Activated CD8-positive, alpha-beta memory T cell treated with anti-CD3 and anti-CD28 coated beads, Interleukin-2, amount 50 U/mL, for 48 hours (primary cell): Measurements from ENCODE around the gene FSTL1.
"Not testable (repeated sequence)": the region's sequence is repeated elsewhere in the genome, so short reads cannot be mapped to it uniquely, and the experiment has no call there.

Source experiments
- DNase-seq: peaks from one replicate; pipeline ENCODE4 v3.0.0-alpha.2; 2020

Gene FSTL1

GRCh38 chr3:120410541-120410940, 40.3 kb downstream of the FSTL1 start:
- DNase-seq: no peak

- no peak for DNase-seq
Measured at GRCh38 chr3:120410116-120410515, 40.7 kb downstream of the FSTL1 start.

- no peak for DNase-seq
Measured at GRCh38 chr3:120407508-120408287, 43.1 kb downstream of the FSTL1 start.

- no peak for DNase-seq
Measured at GRCh38 chr3:120404876-120405275, 45.9 kb downstream of the FSTL1 start.

- DNase-seq: no peak
Measured at GRCh38 chr3:120402257-120402656, 48.5 kb downstream of the FSTL1 start.

- no peak for DNase-seq
Measured at GRCh38 chr3:120399372-120399771, 51.4 kb downstream of the FSTL1 start.

GRCh38 chr3:120396469-120396868, 54.3 kb downstream of the FSTL1 start:
- DNase-seq: no peak

GRCh38 chr3:120394347-120394746, 56.4 kb downstream of the FSTL1 start:
- DNase-seq: no peak

- DNase-seq: no peak
Measured at GRCh38 chr3:120393761-120394160, 57.0 kb downstream of the FSTL1 start.

GRCh38 chr3:120393243-120393642, 57.5 kb downstream of the FSTL1 start:
- DNase-seq: no peak

- no peak for DNase-seq
Measured at GRCh38 chr3:120382941-120383447, 67.8 kb downstream of the FSTL1 start.

- no peak for DNase-seq
Measured at GRCh38 chr3:120381503-120381902, 69.3 kb downstream of the FSTL1 start.

GRCh38 chr3:120377948-120378347, 72.8 kb downstream of the FSTL1 start:
- not testable (repeated sequence) for DNase-seq

- no peak for DNase-seq
Measured at GRCh38 chr3:120370463-120370862, 80.3 kb downstream of the FSTL1 start.

GRCh38 chr3:120369037-120369467, 81.7 kb downstream of the FSTL1 start:
- no peak for DNase-seq

- no peak for DNase-seq
Measured at GRCh38 chr3:120368172-120368571, 82.6 kb downstream of the FSTL1 start.

- DNase-seq: no peak
Measured at GRCh38 chr3:120364821-120365220, 86.0 kb downstream of the FSTL1 start.

- no peak for DNase-seq
Measured at GRCh38 chr3:120364101-120364500, 86.7 kb downstream of the FSTL1 start.

GRCh38 chr3:120357807-120358206, 93.0 kb downstream of the FSTL1 start:
- DNase-seq: no peak

- no peak for DNase-seq
Measured at GRCh38 chr3:120355486-120355885, 95.3 kb downstream of the FSTL1 start.

- no peak for DNase-seq
Measured at GRCh38 chr3:120353463-120353862, 97.3 kb downstream of the FSTL1 start.

GRCh38 chr3:120352017-120352416, 98.8 kb downstream of the FSTL1 start:
- DNase-seq: no peak

- DNase-seq: no peak
Measured at GRCh38 chr3:120350401-120350941, 100.3 kb downstream of the FSTL1 start.

GRCh38 chr3:120349855-120350125, 101.0 kb downstream of the FSTL1 start:
- no peak for DNase-seq
